ENCODE data around the gene SDSL. TPM values are rescaled to one million over a fixed set of nuclear protein-coding genes. Genes with fewer than 3 reads are reported as not detected.

SDSL gene
- total RNA-seq, 1 experiment from 2014 or later: 19.9 TPM

- no TSS peak for BruUV-seq (replicated peaks)
- CTCF ChIA-PET: interaction anchor here (0.5 kb wide), 1 partner anchor 29 kb away, joined by 3 read pairs; no protein-coding TSS in a partner anchor
- intact Hi-C loops (cut with micrococcal nuclease; ENCODE audit: unreplicated experiment): no loop called here
- DNase-seq: no peak
- H3K4me3 Mint-ChIP-seq (ENCODE audit: low read depth, unreplicated experiment): no peak overlapping the region
- no peaks in the 10 kb centered on the region for H3K9me3 Mint-ChIP-seq (ENCODE audit: low read depth, unreplicated experiment)
- H3K36me3 Mint-ChIP-seq (ENCODE audit: insufficient read depth, unreplicated experiment): no peaks in the 10 kb centered on the region
- no peak overlapping the region for H3K27ac Mint-ChIP-seq (ENCODE audit: unreplicated experiment)
- H3K4me1 Mint-ChIP-seq (ENCODE audit: low read depth, unreplicated experiment): no peaks in the 10 kb centered on the region
- no peaks in the 10 kb centered on the region for H3K27me3 Mint-ChIP-seq (ENCODE audit: unreplicated experiment)
- no peak for TF ChIP-seq CTCF (IDR thresholded peaks at IDR 0.05; ENCODE audit: unreplicated experiment)
Measured at GRCh38 chr12:113378291-113378690, 43.9 kb upstream of the SDSL start.

GRCh38 chr12:113381220-113381619, 41.0 kb upstream of the SDSL start:
- no TSS peak for BruUV-seq (replicated peaks)
- CTCF ChIA-PET: no interaction called here

GRCh38 chr12:113382206-113382605, 40.0 kb upstream of the SDSL start:
- no peaks in the 10 kb centered on the region for H3K9me3 Mint-ChIP-seq (ENCODE audit: low read depth, unreplicated experiment)
- no peaks in the 10 kb centered on the region for H3K4me1 Mint-ChIP-seq (ENCODE audit: low read depth, unreplicated experiment)
- no peak overlapping the region for H3K27ac Mint-ChIP-seq (ENCODE audit: unreplicated experiment)
- no peak for TF ChIP-seq CTCF (IDR thresholded peaks at IDR 0.05; ENCODE audit: unreplicated experiment)
- intact Hi-C loops (cut with micrococcal nuclease; ENCODE audit: unreplicated experiment): no loop called here
- H3K4me3 Mint-ChIP-seq (ENCODE audit: low read depth, unreplicated experiment): no peak overlapping the region
- no peaks in the 10 kb centered on the region for H3K36me3 Mint-ChIP-seq (ENCODE audit: insufficient read depth, unreplicated experiment)
- no TSS peak for BruUV-seq (replicated peaks)
- CTCF ChIA-PET: interaction anchor here (0.6 to 0.7 kb wide), 2 partner anchors 56 to 1138 kb away, joined by 3 read pairs; no protein-coding TSS in a partner anchor
- no peaks in the 10 kb centered on the region for H3K27me3 Mint-ChIP-seq (ENCODE audit: unreplicated experiment)
- no peak for DNase-seq

More at GRCh38 chr12:113381220-113381619, 41.0 kb upstream of the SDSL start:
- DNase-seq: no peak
- H3K27me3 Mint-ChIP-seq (ENCODE audit: unreplicated experiment): no peaks in the 10 kb centered on the region
- H3K4me3 Mint-ChIP-seq (ENCODE audit: low read depth, unreplicated experiment): no peak overlapping the region
- H3K4me1 Mint-ChIP-seq (ENCODE audit: low read depth, unreplicated experiment): no peaks in the 10 kb centered on the region
- intact Hi-C loops (cut with micrococcal nuclease; ENCODE audit: unreplicated experiment): no loop called here
- no peak for TF ChIP-seq CTCF (IDR thresholded peaks at IDR 0.05; ENCODE audit: unreplicated experiment)
- no peak overlapping the region for H3K27ac Mint-ChIP-seq (ENCODE audit: unreplicated experiment)
- no peaks in the 10 kb centered on the region for H3K9me3 Mint-ChIP-seq (ENCODE audit: low read depth, unreplicated experiment)
- no peaks in the 10 kb centered on the region for H3K36me3 Mint-ChIP-seq (ENCODE audit: insufficient read depth, unreplicated experiment)

- intact Hi-C loops (cut with micrococcal nuclease; ENCODE audit: unreplicated experiment): loop anchor here (2.0 kb wide), 1 partner anchor 34 kb away; no protein-coding TSS in a partner anchor
- Mint-ChIP-seq H3K36me3 (ENCODE audit: insufficient read depth, unreplicated experiment) (peaks cover 6% of the 10 kb centered on the region), H3K4me3 (ENCODE audit: low read depth, unreplicated experiment) (no peak overlapping the region), H3K9me3 (ENCODE audit: low read depth, unreplicated experiment) (no peaks in the 10 kb centered on the region), H3K27me3 (ENCODE audit: unreplicated experiment) (no peaks in the 10 kb centered on the region), H3K4me1 (ENCODE audit: low read depth, unreplicated experiment) (no peaks in the 10 kb centered on the region), H3K27ac (ENCODE audit: unreplicated experiment) (no peak overlapping the region)
- DNase-seq: no peak
- TF ChIP-seq CTCF (IDR thresholded peaks at IDR 0.05; ENCODE audit: unreplicated experiment): no peak
- BruUV-seq (replicated peaks): no TSS peak
- CTCF ChIA-PET: interaction anchor here (0.6 kb wide), 1 partner anchor 29 kb away, joined by 4 read pairs; no protein-coding TSS in a partner anchor
Measured at GRCh38 chr12:113384778-113385177, 37.4 kb upstream of the SDSL start.

Measured in Calu3 (cell line).